TTC549 (cell line): ENCODE results near the gene GAS7.

ENCODE experiments used
- FAIRE-seq: peaks from 2 replicates; lab custom pipeline; 2012; peaks lifted over from hg19 to GRCh38; lab: Jason Lieb, UNC

GAS7 gene

DNA sequence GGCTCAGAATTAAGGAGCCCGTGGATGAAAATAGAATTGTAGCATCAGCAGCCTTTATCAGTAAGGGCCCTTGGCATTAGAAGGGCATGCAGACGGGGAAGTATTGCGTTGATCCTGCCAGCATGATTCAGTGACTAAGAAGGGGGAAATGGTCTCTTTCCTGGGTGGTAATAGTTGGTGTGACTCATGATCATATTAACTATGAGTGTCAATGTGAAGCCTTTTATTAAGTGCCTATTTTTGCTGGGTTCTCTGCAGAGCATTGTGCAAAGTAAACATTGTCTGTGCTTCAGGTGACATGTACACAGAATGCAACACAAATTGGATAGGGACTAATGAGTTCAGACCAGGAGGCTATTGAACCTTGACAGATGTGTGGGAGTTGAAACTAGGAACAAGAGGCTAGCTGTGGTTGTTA lies 317.8 kb downstream of the GAS7 start:
- no peak for FAIRE-seq

DNA sequence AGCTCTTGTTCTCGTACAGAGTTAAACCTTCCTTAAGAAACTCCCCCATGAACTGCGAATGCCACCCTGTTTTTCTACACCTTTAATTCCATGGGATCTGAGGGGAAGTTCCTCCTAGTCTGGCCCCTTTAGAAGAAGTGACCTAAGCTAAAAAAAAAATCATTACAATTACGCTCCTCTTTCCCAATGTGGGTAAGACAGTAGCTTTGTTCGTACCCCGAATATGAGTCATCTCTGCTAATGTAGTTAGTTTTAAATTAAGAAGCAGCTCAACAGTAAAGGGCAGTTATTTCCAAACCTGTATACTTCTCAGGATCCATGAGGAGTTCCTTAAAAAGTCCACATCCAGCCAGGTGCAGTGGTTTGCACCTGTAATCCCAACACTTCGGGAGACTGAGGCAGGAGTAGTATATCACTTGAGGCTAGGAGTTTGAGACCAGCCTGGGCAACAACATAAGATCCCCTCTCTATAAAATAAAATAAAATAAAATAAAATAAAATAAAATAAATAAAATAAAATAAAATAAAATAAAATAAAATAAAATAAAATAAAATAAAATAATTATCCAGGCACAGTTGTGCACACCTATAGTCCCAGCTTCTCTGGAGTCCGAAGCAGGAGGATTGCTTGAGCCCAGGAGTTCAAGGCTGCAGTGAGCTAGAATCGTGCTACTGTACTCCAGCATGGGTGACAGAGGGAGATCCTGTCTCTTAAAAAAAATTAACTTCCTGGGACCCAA lies 319.4 kb downstream of the GAS7 start:
- FAIRE-seq: no peak

DNA sequence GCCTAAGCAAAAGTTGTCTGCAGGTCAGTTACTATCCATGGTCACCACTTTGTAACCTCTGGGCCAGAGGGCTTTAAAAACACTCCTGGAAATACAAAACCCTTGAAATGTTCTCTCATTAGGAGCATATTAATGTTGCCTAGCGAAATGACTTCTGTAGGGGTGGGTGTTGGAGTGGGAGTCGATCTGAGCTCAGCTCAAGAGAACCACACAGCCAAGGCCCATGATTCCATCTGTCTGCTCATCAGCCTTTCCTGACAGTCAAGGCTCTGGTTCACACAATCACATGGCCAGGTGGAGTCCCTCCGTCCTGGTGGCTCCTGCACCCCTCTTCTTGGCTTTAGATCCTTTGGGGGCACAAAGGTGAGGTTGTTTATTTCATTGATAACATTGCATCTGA lies 320.1 kb downstream of the GAS7 start:
- no peak for FAIRE-seq

DNA sequence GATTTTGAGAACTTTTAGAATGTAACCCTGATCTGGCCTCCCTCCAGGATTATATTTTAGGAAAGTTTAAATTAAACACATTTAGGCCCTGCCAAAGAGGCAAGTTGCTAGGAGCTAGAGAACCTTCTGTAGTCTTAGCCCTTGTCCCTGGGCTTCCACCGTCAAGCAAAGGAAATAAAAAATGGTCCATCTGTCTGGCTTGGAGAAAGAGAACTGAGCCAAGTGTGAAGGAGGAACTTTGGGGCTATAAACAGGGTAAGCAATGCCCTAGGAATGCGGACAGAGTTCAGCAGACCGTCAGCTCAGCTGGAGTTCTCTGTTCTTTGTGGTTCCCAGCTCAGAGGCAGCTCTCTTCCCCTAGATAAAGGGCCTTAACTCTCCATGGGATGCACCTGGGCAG lies 323.0 kb downstream of the GAS7 start:
- FAIRE-seq: no peak

DNA sequence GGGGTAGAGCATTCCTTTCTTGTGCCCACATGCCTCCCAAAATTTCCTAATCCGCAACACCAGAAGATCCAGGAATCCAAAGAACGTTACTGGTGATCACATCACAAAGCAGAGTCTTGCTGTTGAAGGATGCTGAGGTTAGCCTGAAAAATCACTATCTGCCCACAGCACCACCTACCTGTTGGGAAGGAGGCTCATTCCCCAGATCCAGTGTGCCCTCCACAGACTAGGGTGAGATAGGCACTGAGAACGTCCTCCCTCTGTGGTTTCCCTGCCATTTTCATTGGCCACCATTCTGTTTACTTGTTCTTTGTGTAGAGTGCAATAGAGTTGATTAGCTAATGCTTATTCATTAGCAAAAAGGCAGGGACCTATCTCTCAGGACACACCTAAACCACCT lies 323.7 kb downstream of the GAS7 start:
- FAIRE-seq: no peak

DNA sequence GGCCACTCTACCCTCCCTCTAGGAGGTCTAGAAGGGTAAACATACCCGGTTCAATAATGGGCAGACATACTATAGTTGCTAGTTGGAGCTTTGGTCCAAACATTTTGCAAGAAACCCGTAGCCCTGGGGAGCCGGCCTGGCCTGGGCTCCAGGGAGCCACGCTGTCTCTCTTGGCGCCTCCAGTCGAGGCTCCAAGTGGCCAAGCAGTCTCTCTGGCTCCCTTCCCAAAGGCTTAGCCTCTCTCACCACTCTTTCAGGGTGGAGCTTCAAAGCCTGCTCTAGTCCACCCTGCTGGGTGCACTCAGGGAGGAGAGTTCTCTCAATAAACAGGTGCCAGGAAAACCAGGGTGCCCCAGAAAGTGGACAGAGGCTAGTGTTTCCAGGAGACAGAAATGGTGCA lies 325.6 kb downstream of the GAS7 start:
- FAIRE-seq: no peak

DNA sequence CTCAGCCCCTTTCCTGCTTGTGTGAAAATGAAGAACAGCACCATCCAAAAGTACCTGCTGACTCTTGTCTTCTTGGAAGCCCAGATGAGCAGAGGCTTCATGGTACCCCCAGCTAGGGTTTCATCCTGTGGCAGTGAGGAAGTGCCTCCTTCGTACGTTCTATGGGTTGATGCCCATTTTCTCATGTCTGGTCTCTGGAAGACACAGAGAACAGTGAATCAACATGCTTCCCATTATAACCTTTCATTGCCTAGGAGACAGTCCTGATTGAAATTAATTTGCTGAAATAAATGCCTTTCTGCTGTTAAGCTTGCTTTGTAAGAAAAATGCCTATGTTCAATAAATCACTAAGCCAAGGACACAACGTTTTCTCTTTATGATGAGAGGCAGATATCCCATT lies 329.9 kb downstream of the GAS7 start:
- FAIRE-seq: no peak

DNA sequence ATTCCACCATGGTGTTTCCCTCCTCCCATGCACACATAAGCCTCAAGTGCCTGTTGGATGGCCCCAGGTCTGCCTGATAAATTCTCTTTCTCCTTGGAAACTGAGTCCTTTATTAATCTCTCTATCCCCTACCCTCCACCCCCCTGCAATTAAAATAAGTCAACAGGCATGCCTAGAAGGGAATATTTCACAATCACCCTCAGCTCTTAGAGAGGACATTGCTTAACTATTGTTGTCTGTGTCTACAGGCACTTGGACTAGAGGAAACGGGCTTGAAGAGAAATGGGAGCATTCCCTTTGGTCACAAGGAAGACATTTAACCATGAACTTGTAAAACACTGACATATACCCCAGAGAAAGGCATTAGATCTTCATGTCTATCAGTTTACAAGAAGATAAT lies 332.8 kb downstream of the GAS7 start:
- no peak for FAIRE-seq

DNA sequence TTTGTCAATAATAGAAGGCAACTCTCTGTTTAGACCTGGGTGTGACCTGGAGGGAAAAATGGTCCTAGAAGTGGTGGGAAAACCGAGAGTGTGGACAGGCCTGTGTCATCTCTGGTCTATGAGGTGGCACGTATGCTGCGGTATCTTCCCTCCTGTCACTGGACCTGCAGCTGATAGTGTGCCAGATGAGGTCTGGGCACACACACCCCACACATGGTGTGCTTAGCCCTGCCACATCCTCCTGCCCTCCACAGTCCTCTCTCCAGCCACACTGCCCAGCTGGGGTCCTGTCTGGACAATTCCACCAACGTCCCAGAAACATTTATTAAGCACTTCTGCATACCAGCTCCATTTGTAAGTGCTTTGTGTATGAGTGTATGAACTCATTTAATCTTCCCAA lies 335.5 kb downstream of the GAS7 start:
- FAIRE-seq: no peak

DNA sequence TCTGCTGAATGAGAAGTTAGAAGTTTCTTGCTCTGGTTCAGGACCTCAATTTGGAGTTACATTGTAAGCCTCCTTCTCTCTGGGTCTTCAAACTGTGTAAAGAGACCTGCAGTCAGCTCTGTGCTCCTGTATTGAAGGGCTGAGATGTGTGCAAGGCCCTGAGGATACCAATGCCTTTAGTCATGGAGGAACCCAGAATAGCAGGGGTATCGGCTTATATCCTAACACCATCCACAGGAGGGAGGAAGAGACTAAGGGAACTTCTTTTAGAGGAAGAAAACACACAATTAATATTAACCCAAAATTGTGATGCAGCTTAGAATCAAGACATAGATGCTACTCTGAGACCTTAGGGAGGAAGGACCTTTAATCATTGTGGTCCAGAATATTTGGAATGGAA lies 336.2 kb downstream of the GAS7 start:
- no peak for FAIRE-seq

DNA sequence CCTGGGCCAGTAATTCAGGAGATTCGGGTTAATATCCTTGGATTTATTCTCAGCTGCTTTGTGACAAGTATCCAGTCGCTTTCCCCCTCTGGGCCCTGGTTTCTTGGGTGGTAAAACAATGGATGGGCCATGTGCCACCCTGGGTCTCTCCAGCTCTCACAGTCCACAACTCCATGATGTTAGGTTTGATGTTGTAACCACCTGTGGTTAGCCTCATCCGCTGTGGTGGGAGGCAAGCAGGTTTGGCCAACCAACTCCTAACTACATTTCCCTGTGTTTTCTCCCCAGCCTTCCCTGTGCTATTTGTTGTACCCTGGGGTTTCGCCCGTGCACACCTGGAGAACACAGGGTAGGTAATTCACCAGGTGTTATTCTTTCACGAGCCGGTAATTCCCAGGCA lies 337.6 kb downstream of the GAS7 start:
- FAIRE-seq: no peak
